ENCODE results near the gene WNT7B. TPM values are rescaled to one million over a fixed set of nuclear protein-coding genes. Genes with fewer than 3 reads are reported as not detected.

Gene WNT7B
- total RNA-seq, 4 donors from 2014 or later, result 0.28 to 0.48 TPM; not detected in 2

- DNase-seq (ENCODE audit: low spot score), result no peak
- no peak for ATAC-seq (ENCODE audit: low FRiP score)
- TF ChIP-seq, protein P1, sequence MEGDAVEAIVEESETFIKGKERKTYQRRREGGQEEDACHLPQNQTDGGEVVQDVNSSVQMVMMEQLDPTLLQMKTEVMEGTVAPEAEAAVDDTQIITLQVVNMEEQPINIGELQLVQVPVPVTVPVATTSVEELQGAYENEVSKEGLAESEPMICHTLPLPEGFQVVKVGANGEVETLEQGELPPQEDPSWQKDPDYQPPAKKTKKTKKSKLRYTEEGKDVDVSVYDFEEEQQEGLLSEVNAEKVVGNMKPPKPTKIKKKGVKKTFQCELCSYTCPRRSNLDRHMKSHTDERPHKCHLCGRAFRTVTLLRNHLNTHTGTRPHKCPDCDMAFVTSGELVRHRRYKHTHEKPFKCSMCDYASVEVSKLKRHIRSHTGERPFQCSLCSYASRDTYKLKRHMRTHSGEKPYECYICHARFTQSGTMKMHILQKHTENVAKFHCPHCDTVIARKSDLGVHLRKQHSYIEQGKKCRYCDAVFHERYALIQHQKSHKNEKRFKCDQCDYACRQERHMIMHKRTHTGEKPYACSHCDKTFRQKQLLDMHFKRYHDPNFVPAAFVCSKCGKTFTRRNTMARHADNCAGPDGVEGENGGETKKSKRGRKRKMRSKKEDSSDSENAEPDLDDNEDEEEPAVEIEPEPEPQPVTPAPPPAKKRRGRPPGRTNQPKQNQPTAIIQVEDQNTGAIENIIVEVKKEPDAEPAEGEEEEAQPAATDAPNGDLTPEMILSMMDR (IDR thresholded peaks at IDR 0.05), result no peak
These were observed 15.1 kb downstream of the WNT7B start for GRCh38 chr22:45961679-45962433.

GRCh38 chr22:45960477-45961386 is 16.2 kb downstream of the WNT7B start:
- DNase-seq (ENCODE audit: low spot score) (no peak), ATAC-seq (ENCODE audit: low FRiP score) (no peak)
- TF ChIP-seq, protein P1 (IDR thresholded peaks at IDR 0.05), result no peak

GRCh38 chr22:45959719-45960476 is 17.1 kb downstream of the WNT7B start:
- DNase-seq (ENCODE audit: low spot score), result no peak
- ATAC-seq (ENCODE audit: low FRiP score), result no peak
- TF ChIP-seq, protein P1 (IDR thresholded peaks at IDR 0.05), result no peak

DNA sequence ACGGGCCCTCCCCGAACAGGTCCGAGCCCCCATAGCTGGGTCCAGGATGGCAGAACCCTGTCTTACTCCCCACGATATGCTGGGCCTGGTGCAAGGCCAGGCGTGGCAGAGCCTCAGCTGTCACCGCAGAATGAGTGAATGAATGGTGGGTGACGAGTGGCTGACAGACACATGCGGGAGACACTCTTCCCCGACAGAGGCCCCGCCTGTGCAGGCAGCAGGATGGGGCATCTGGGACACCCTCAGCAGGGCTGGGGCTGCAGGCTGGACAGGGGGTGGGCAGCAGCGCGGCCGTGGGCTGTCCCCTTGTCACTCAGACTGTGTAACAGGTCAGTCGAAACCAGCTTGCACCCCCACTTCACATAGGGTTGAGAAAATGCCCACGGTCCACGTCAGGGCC is 18.0 kb downstream of the WNT7B start:
- DNase-seq (ENCODE audit: low spot score), result no peak
- ATAC-seq (ENCODE audit: low FRiP score), result no peak

GRCh38 chr22:45957826-45958225 is 19.1 kb downstream of the WNT7B start:
- ATAC-seq (ENCODE audit: low FRiP score) (no peak), DNase-seq (ENCODE audit: low spot score) (no peak)
- TF ChIP-seq, protein P1 (IDR thresholded peaks at IDR 0.05), result no peak

More for the DNA sequence above, 18.0 kb downstream of the WNT7B start:
- TF ChIP-seq, protein P1 (IDR thresholded peaks at IDR 0.05), result no peak

GRCh38 chr22:45953178-45953577 is 23.8 kb downstream of the WNT7B start:
- no peak for DNase-seq (ENCODE audit: low spot score)
- TF ChIP-seq, protein P1 (IDR thresholded peaks at IDR 0.05), result no peak
- ATAC-seq (ENCODE audit: low FRiP score), result no peak

Data from omental fat pad (tissue), 4 donors.